ENCODE results near the gene SARDH. TPM values are rescaled to one million over a fixed set of nuclear protein-coding genes. Genes with fewer than 3 reads are reported as not detected.

The SARDH gene, protein sequence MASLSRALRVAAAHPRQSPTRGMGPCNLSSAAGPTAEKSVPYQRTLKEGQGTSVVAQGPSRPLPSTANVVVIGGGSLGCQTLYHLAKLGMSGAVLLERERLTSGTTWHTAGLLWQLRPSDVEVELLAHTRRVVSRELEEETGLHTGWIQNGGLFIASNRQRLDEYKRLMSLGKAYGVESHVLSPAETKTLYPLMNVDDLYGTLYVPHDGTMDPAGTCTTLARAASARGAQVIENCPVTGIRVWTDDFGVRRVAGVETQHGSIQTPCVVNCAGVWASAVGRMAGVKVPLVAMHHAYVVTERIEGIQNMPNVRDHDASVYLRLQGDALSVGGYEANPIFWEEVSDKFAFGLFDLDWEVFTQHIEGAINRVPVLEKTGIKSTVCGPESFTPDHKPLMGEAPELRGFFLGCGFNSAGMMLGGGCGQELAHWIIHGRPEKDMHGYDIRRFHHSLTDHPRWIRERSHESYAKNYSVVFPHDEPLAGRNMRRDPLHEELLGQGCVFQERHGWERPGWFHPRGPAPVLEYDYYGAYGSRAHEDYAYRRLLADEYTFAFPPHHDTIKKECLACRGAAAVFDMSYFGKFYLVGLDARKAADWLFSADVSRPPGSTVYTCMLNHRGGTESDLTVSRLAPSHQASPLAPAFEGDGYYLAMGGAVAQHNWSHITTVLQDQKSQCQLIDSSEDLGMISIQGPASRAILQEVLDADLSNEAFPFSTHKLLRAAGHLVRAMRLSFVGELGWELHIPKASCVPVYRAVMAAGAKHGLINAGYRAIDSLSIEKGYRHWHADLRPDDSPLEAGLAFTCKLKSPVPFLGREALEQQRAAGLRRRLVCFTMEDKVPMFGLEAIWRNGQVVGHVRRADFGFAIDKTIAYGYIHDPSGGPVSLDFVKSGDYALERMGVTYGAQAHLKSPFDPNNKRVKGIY
- 1 to 10 TPM; 2.2 to 6.8 TPM for total RNA-seq
- 6.5 to 19.6 reads per million in 2 donors for total RNA-seq

DNA sequence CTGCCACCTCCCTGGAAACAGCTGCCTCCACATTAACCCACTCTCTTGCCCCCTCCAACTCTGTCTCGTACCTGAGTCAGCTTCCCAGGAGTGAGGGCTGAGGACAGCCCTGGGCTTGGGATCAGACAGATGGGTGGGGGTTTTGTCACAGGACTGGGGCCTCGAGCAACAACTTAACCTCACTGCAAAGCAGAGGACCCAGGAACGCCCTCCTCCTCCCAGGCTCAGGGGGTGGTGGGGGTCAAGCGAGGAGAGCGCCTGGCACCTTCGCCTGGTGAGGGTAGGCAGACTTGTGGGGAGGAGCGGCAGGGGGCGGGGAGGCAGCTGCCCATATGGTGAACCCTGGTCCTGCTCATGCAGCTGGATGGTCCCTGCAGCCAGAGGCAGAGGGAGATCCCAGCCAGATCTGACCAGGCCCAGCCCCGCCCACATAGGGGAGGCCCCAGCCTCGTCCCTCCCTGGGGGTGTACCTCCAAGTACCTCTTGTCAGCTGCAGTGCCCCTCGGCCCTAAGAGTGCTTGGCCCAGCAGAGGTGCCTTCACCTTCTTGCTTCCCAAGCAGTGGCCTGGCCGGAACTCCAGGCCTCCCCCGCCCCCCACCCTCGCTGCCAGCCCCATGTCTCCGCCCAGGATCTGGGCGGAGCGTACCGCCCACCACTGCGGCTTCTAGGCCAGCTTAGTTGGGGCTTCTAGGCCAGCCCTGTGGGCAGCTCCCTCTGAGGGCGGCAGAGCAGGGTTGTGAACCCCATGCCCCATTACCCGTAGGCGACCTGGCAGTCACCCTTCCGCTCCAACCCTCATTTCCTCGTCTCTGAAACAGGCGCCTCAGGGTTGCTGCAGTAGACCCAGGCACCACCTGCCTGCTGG is at the start of gene SARDH:
TSS of gene SARDH (minus strand) at position 579 of the 866 bp plus-strand sequence. CDS start 4,179 bp downstream, outside the sequence.
- no peak within 1 kb of the TSS for H3K27ac Mint-ChIP-seq
- peaks cover 3% of the 10 kb centered on the region for H3K4me1 Mint-ChIP-seq
- H3K9me3 ChIP-seq (ENCODE audit: control insufficient read depth, low read length, poor library complexity, severe bottlenecking): no peaks in the 10 kb centered on the region
- ATAC-seq: peak; percentile 65
- peaks cover 10% of the 10 kb centered on the region for H3K27me3 Mint-ChIP-seq
- H3K4me3 Mint-ChIP-seq: peak within 1 kb of the TSS; percentile 63
- H3K36me3 Mint-ChIP-seq (ENCODE audit: low read depth): no peaks in the 10 kb centered on the region
- DNase-seq: no peak

DNA sequence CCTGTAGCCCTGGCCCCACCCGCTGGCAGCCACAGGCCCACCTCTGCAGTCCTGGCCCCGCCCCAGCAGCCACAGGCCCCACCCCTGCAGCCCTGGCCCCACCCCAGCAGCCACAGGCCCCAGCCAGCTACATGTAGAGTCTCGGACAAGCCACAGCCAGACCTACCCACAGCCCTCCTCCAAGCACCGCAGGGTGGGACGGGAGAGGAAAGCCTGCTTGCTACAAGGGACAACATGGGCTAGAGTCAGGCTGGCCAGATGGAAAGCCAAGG is 49.5 kb upstream of the SARDH start:
- Mint-ChIP-seq H3K27me3 (no peaks in the 10 kb centered on the region), H3K27ac (no peak overlapping the region), H3K4me1 (peaks cover 6% of the 10 kb centered on the region), H3K36me3 (ENCODE audit: low read depth) (no peaks in the 10 kb centered on the region), H3K4me3 (no peak overlapping the region)
- DNase-seq: no peak
- peak; percentile 50 for ATAC-seq
- no peaks in the 10 kb centered on the region for H3K9me3 ChIP-seq (ENCODE audit: control insufficient read depth, low read length, poor library complexity, severe bottlenecking)

DNA sequence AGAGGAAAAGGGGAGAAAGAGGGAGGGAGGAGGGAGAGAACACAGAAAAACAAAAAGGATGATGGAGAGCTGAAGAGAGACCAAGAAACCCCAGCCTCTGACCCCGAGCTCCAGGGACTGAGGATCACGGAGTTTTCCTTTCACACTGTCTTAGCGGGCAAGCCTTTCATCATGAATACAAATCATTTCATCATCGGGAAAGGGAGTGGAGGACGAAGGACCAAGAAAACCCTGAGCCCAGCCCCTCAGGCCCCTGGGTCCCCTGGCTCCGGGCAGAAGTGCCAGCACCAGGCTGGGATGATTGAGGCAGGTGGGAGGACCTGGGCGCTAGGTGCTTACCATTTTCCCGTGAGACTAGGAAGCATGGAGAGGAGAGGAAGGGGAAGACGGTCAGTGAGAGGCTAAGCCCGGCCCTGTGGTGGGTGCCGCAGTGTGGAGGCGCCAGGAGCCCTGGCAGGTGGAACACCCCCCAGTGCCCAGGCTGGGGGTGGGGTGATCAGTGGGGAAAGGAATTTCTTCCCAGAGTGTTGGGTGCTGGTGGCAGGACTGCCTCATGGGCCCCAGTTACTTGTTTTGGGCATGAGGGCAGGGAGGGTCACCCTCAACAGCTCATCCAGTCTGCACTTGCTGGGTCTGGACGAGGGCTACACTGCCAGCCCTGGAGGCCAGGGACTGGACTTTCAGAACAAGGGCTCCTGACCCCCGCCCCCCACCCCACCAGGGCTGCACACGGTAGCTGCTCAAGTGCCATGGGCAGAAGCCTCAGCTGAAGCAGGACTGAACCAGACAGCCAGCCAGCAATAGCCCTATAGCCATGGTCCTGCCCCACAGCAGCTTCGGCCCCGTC is 49.0 kb upstream of the SARDH start:
- H3K36me3 Mint-ChIP-seq (ENCODE audit: low read depth): no peaks in the 10 kb centered on the region
- no peaks in the 10 kb centered on the region for H3K27me3 Mint-ChIP-seq
- no peak overlapping the region for H3K27ac Mint-ChIP-seq
- H3K4me1 Mint-ChIP-seq: peaks cover 5% of the 10 kb centered on the region
- peak overlapping the region; percentile 31 for H3K4me3 Mint-ChIP-seq
- no peak for ATAC-seq
- no peaks in the 10 kb centered on the region for H3K9me3 ChIP-seq (ENCODE audit: control insufficient read depth, low read length, poor library complexity, severe bottlenecking)
- no peak for DNase-seq

DNA sequence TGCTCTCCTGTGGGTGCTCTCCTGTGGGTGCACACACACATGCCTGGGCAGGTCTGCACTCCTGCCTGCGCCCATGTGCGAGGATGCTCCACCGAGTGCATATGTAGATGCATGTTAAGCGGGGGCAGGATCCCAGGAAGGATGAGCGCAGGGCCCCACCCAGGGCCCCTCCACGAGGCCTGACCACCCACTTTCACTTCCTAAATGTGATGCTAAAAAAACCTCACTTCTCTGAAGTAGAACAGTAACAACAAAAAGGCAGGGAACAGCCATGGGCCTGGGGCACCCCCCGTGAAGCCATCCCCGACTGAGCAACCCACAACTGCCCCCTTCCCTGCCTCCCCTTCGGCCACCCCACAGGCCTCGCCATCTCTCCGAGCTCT is 48.2 kb upstream of the SARDH start:
- ATAC-seq: peak; percentile 58
- H3K36me3 Mint-ChIP-seq (ENCODE audit: low read depth): no peaks in the 10 kb centered on the region
- peaks cover 3% of the 10 kb centered on the region for H3K4me1 Mint-ChIP-seq
- H3K9me3 ChIP-seq (ENCODE audit: control insufficient read depth, low read length, poor library complexity, severe bottlenecking): no peaks in the 10 kb centered on the region
- no peak overlapping the region for H3K4me3 Mint-ChIP-seq
- no peaks in the 10 kb centered on the region for H3K27me3 Mint-ChIP-seq
- no peak for DNase-seq
- H3K27ac Mint-ChIP-seq: no peak overlapping the region

DNA sequence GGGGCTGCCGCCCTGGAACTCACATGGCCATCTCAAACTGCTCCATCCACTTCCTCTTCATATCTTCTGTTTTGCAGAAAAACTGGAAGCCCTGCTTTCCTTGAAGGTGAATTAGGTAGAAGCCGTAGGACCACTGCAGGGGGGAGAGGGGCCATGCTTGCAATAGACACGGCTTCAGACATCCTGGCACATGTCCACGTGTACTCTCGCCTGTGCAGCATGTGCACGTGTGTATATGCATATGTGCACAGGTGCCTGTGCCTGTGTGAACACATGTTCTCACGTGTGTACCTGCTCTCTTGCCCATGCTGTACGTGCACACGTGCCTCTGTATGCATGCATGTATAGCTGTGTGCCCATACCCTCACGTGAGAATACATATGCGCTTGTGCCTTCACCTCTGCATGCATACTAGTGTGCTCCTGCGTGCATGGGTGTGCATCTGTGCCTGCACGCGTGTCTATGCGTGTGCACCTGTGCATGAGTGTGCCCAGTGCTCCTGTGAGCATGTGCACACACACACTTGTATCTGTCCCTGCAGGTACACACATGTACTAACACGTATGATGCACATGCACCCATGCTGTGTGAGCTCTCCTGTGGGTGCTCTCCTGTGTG is 47.7 kb upstream of the SARDH start:
- peaks cover 3% of the 10 kb centered on the region for H3K4me1 Mint-ChIP-seq
- no peaks in the 10 kb centered on the region for H3K9me3 ChIP-seq (ENCODE audit: control insufficient read depth, low read length, poor library complexity, severe bottlenecking)
- no peak for ATAC-seq
- DNase-seq: no peak
- no peak overlapping the region for H3K4me3 Mint-ChIP-seq
- H3K27me3 Mint-ChIP-seq: no peaks in the 10 kb centered on the region
- no peak overlapping the region for H3K27ac Mint-ChIP-seq
- H3K36me3 Mint-ChIP-seq (ENCODE audit: low read depth): no peaks in the 10 kb centered on the region

DNA sequence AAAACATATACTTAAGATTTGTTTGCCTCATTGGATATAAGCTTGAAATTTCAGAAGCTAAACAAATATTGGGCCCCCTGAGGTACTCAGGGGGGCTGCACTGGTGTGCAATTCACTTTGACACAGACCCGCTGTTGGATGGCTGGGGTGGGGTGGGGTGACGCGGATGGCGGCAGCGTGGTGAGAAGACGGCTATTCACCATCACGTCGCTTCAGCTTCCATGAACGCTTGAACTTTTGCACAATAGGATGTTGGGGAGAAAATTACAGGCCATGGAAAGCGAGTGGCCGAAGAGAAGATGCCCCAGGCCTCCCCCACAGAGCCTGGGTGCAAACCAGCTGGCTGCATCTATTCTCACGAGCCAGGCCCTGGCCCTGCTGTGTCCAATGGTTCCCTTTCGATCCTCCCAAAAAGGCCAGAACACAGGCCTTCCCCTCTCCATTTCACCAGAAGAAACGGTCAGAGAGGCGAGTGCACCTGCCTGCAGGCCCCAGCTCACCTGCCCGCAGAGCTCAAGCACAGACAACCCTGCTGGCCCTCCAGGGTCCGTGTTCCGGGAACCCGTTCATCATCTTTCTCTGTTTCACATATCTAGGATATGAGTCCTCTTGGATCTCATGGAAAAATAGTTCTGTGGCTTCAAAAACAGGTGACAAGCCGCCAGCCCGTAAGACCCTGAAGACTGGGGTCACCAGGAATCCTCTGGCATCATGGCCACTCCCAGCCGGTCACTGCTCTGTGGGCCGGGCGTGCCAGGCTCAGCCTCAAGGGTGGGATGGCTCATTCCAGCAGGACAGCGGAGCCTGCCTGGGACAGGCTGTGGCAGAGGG is 46.8 kb upstream of the SARDH start:
- H3K27ac Mint-ChIP-seq: no peak overlapping the region
- DNase-seq: no peak
- no peaks in the 10 kb centered on the region for H3K27me3 Mint-ChIP-seq
- H3K36me3 Mint-ChIP-seq (ENCODE audit: low read depth): no peaks in the 10 kb centered on the region
- peaks cover 3% of the 10 kb centered on the region for H3K4me1 Mint-ChIP-seq
- H3K9me3 ChIP-seq (ENCODE audit: control insufficient read depth, low read length, poor library complexity, severe bottlenecking): no peaks in the 10 kb centered on the region
- no peak for ATAC-seq
- H3K4me3 Mint-ChIP-seq: no peak overlapping the region

DNA sequence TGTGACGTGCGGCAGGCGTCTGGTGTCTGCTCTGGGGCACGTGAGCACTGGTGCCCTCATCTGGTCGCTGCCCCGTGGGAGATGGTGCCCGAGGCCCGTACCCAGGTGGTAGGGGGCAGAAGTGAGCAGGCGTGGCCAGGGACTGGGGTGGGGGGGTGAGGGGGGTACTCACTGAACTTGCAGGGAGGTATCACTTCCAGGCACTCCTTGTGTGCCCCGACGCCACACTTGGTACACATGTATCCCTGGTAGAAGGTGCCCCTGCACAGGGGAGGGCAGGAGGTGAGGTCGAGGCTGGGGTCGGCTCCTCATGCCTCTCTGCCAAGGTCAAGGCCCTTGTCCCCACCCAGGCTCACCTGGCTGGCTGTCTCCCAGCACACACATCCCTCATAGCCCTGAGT is 45.2 kb upstream of the SARDH start:
- Mint-ChIP-seq H3K36me3 (ENCODE audit: low read depth) (no peaks in the 10 kb centered on the region), H3K27ac (no peak overlapping the region), H3K4me3 (no peak overlapping the region), H3K4me1 (peaks cover 3% of the 10 kb centered on the region), H3K27me3 (no peaks in the 10 kb centered on the region)
- DNase-seq (no peak), ATAC-seq (no peak)
- no peaks in the 10 kb centered on the region for H3K9me3 ChIP-seq (ENCODE audit: control insufficient read depth, low read length, poor library complexity, severe bottlenecking)

DNA sequence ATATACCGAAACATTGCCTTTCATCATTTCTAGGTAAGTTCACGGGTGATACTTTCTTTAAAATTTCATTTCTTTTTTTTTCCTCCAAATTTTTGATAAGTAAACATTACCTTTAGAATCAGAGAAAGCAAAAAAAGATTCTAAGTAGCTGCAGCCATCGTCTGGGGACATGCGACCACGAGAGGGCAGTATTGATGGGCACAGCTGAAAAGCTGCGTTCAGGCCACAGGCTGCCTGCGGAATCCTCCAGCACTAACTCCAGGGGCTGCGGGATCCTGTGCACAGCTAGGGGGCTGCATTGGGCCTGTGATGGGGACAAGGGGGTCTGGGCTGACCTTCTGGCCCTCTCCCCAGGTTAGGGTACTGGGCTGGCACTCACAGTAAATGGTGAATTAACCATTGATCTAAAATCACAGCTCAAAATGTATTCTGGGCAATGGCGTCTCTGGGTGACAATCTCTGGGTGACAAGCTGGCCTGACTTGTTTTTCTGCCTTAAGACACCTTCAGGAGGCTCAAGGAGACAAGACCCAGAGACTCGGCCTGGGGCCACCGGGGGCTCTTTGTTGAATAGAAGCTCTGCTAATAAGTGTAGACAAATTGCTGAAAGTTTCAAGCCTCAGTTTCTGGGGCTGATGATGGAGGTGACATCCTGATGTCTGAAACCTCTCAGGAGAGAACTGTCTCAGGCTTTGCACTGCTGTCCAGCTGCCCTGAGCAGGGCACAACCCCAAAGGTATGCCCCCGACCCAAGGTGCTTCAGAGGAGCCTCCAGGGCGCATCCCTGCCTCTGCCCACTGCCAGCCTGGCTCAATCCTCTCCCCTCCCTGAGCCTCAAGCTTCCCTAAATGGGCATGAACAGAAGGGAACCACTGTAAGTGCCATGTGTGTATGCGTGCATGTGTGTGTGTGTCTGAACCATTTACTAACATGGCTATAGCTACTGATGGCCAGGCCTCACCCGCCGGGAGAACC is 44.3 kb upstream of the SARDH start:
- no peaks in the 10 kb centered on the region for H3K36me3 Mint-ChIP-seq (ENCODE audit: low read depth)
- H3K27me3 Mint-ChIP-seq: no peaks in the 10 kb centered on the region
- no peak overlapping the region for H3K27ac Mint-ChIP-seq
- H3K4me3 Mint-ChIP-seq: no peak overlapping the region
- DNase-seq (peak; percentile 26 to 64 (median 29)), ATAC-seq (peak; percentile 66)
- peaks cover 3% of the 10 kb centered on the region for H3K4me1 Mint-ChIP-seq
- no peaks in the 10 kb centered on the region for H3K9me3 ChIP-seq (ENCODE audit: control insufficient read depth, low read length, poor library complexity, severe bottlenecking)

DNA sequence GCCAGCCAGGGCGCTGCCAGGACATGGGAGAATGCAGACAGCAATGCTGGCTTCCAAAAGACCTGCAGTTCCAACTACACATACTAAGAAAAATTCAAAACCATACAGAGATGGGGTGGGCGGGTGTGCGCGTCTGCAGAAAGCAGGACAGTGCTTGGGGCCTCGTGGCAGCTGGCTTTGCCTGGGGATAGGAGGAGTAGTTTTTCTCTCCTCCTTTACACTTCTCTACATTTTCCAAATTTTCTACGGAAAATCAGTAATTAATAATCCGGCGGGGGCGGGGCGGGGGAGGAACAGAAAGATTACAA is 43.6 kb upstream of the SARDH start:
- ATAC-seq (no peak), DNase-seq (no peak)
- no peaks in the 10 kb centered on the region for H3K9me3 ChIP-seq (ENCODE audit: control insufficient read depth, low read length, poor library complexity, severe bottlenecking)
- no peak overlapping the region for H3K27ac Mint-ChIP-seq
- no peaks in the 10 kb centered on the region for H3K36me3 Mint-ChIP-seq (ENCODE audit: low read depth)
- no peaks in the 10 kb centered on the region for H3K27me3 Mint-ChIP-seq
- H3K4me3 Mint-ChIP-seq: no peak overlapping the region
- H3K4me1 Mint-ChIP-seq: peaks cover under 1% of the 10 kb centered on the region

DNA sequence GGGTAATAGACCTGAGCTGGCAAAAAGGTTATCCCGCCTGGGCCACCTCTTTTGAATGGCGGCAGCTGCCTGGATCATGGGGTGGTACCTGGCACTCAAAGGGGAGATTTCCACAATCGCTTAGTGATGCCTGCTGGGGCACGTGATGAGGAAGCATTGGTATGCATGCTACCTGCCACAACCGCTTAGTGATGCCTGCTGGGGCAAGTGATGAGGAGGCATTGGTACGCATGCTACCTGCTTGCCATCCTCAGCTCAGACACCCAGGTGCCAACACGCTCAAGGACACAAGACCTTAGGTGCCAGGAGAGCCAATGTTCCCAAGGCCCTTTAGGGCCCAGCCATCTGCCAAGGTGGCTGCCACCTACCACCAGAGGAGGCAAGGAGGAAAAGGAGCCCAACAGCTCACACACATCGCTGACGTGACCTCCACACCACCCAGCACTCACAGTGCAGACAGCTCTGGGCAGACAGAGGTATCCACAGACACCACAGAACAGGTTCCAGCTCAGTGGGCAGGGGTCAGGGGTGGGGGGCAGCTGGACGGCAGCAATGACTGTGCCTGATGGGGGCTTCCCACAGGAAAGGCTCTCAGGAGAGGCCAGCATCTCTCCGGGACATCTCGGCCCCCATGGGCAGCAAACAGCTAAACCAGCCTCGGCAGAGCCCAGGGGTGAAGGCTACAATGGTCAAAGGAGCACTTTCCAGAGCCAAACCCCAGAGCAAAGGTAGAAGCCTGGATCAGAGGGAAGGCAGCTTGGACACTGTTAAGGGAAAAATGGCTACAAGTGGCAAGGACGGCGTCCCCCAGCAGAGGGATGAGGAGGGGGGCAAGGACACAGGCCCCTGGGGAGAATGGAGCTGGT is 43.0 kb upstream of the SARDH start:
- H3K27me3 Mint-ChIP-seq: no peaks in the 10 kb centered on the region
- no peaks in the 10 kb centered on the region for H3K4me1 Mint-ChIP-seq
- H3K9me3 ChIP-seq (ENCODE audit: control insufficient read depth, low read length, poor library complexity, severe bottlenecking): no peaks in the 10 kb centered on the region
- no peak overlapping the region for H3K27ac Mint-ChIP-seq
- DNase-seq (no peak), ATAC-seq (no peak)
- no peak overlapping the region for H3K4me3 Mint-ChIP-seq
- no peaks in the 10 kb centered on the region for H3K36me3 Mint-ChIP-seq (ENCODE audit: low read depth)

All from T-helper 17 cell (primary cell).